OCI-LY1 (cell line): ENCODE data around the gene RTF2.

Experiments used
- H2AFZ ChIP-seq: fragments of 200-600 bp; sonication (generic), shearing (Covaris generic); 2 replicates; pipeline ENCODE4 v1.6.0; 2014; ENCODE audit warnings: antibody characterized with exemption, mild to moderate bottlenecking, low read length
- H3F3A ChIP-seq: fragments of 200-600 bp; sonication (generic), shearing (Covaris generic); 2 replicates; pipeline ENCODE4 v1.6.0; 2014; ENCODE audit warnings: mild to moderate bottlenecking, antibody characterized with exemption, low read length, moderate library complexity; ENCODE audit not compliant: insufficient read depth
- H3K27ac ChIP-seq: fragments of 200-600 bp; sonication (generic); 2 replicates; pipeline ENCODE4 v1.5.1; 2014; ENCODE audit warnings: low read length, mixed run types, mild to moderate bottlenecking, low read depth; ENCODE audit not compliant: poor library complexity, severe bottlenecking
- H3K27me3 ChIP-seq: fragments of 200-600 bp; sonication (generic); 2 replicates; pipeline ENCODE4 v1.6.0; 2014; ENCODE audit warnings: antibody characterized with exemption, mild to moderate bottlenecking, low read length, moderate library complexity; ENCODE audit not compliant: insufficient read depth
- H3K36me3 ChIP-seq: fragments of 200-600 bp; sonication (generic); 2 replicates; pipeline ENCODE4 v1.6.1; 2014; ENCODE audit warnings: mild to moderate bottlenecking, antibody characterized with exemption, low read length, moderate library complexity, mixed read lengths; ENCODE audit not compliant: insufficient read depth
- H3K4me1 ChIP-seq: fragments of 200-600 bp; sonication (generic); 2 replicates; pipeline ENCODE4 v1.5.1; 2014; ENCODE audit warnings: mild to moderate bottlenecking, low read length, moderate library complexity; ENCODE audit not compliant: insufficient read depth, severe bottlenecking
- H3K4me2 ChIP-seq: fragments of 200-600 bp; sonication (generic), shearing (Covaris generic); 2 replicates; pipeline ENCODE4 v1.6.1; 2014; ENCODE audit warnings: low read length
- H3K4me3 ChIP-seq: fragments of 200-600 bp; sonication (generic); 2 replicates; pipeline ENCODE4 v1.5.1; 2014; ENCODE audit warnings: low read length, low read depth, mild to moderate bottlenecking, mixed read lengths; ENCODE audit not compliant: poor library complexity, severe bottlenecking
- H3K79me2 ChIP-seq: fragments of 200-600 bp; shearing (Covaris generic); 2 replicates; pipeline ENCODE4 v1.6.1; 2016; ENCODE audit warnings: mixed run types, low read length, mixed read lengths; ENCODE audit not compliant: insufficient read depth
- H3K9ac ChIP-seq: fragments of 200-600 bp; sonication (generic), shearing (Covaris generic); 2 replicates; pipeline ENCODE4 v1.6.1; 2014; ENCODE audit warnings: mild to moderate bottlenecking, low read length, mixed read lengths
- H3K9me2 ChIP-seq: fragments of 200-600 bp; sonication (generic), shearing (Covaris generic); 2 replicates; pipeline ENCODE4 v1.6.1; 2014; ENCODE audit warnings: low read depth, mild to moderate bottlenecking, low read length, mixed read lengths
- H3K9me3 ChIP-seq: fragments of 200-600 bp; shearing (Covaris generic); 2 replicates; pipeline ENCODE4 v1.6.1; 2014; ENCODE audit warnings: low read length, mixed read lengths
- H4K20me1 ChIP-seq: fragments of 200-600 bp; sonication (generic), shearing (Covaris generic); 2 replicates; pipeline ENCODE4 v1.6.0; 2016; ENCODE audit warnings: mild to moderate bottlenecking, low read length; ENCODE audit not compliant: insufficient read depth
- EZH2 ChIP-seq: fragments of 200-600 bp; sonication (generic), shearing (Covaris generic); IDR thresholded peaks from 2 replicates; pipeline ENCODE4 v1.8.0; 2017; ENCODE audit warnings: borderline replicate concordance, mixed run types, mild to moderate bottlenecking, antibody characterized with exemption, low read length, moderate library complexity, mixed read lengths
- TF ChIP-seq, protein P1 (sequence below): fragments of 200-600 bp; sonication (generic), shearing (Covaris generic); IDR thresholded peaks from 2 replicates; pipeline ENCODE4 v1.5.1; 2017; ENCODE audit warnings: mild to moderate bottlenecking, antibody characterized with exemption, low read length, moderate library complexity, mixed read lengths

The RTF2 gene

DNA sequence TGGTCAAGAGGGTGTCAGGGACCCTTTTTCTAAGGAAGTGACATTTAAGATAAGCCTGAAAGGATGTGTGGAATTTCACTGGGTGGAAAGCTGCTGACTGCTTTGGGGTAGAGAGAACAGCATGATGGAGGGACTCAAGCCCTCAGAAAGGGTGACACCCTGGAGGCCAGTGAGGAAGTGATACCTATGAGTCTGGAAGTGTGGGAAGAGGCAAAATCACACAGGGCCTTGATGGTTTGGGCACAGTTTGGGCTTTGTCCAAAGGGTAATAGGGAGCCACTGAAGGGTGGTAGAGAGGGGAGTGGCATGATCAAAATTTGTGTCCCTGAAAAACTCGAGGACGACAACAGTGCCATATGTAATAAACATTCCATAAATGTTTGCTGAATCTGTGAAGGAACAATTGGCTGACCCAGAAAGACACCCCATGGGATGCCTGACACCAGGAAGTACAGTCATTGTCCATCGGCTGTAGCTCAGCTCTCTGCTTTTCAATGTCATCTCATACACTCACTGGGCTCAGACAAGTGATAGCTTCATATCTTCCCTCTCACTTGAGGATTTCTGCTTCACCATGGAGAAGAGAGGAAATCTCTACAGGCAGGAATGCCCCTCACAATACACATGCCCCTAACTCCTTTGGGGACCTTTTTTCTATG lies 35.1 kb upstream of the RTF2 start:
- Histone ChIP-seq H3K4me2 (no peak overlapping the region), H3F3A (no peaks in the 10 kb centered on the region), H4K20me1 (no peaks in the 10 kb centered on the region), H3K27ac (no peak overlapping the region), H2AFZ (no peak overlapping the region), H3K79me2 (no peaks in the 10 kb centered on the region), H3K27me3 (no peaks in the 10 kb centered on the region), H3K4me1 (peaks cover 11% of the 10 kb centered on the region), H3K9ac (no peak overlapping the region), H3K9me3 (no peaks in the 10 kb centered on the region), H3K4me3 (no peak overlapping the region), H3K36me3 (no peaks in the 10 kb centered on the region), H3K9me2 (no peaks in the 10 kb centered on the region)
- TF ChIP-seq, protein P1, sequence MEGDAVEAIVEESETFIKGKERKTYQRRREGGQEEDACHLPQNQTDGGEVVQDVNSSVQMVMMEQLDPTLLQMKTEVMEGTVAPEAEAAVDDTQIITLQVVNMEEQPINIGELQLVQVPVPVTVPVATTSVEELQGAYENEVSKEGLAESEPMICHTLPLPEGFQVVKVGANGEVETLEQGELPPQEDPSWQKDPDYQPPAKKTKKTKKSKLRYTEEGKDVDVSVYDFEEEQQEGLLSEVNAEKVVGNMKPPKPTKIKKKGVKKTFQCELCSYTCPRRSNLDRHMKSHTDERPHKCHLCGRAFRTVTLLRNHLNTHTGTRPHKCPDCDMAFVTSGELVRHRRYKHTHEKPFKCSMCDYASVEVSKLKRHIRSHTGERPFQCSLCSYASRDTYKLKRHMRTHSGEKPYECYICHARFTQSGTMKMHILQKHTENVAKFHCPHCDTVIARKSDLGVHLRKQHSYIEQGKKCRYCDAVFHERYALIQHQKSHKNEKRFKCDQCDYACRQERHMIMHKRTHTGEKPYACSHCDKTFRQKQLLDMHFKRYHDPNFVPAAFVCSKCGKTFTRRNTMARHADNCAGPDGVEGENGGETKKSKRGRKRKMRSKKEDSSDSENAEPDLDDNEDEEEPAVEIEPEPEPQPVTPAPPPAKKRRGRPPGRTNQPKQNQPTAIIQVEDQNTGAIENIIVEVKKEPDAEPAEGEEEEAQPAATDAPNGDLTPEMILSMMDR: no peak
- no peak for TF ChIP-seq EZH2

DNA sequence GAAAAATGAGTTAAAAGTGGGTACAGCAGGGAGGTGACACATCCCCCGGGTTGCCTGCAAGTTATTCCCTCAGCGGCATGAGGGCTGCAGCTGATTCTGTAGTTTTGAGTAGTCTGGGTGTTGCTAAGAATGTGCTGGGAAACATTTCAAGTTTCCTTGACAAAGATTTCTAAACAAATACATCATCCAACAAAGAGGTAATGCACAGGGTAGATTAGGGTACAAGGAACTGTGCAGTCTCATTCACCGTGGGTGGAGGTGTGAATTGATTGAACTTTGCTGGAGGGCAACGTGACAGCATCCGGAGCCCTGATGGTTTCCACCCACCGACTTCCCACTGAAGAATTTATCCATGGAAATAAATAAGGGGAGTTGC lies 34.6 kb upstream of the RTF2 start:
- Histone ChIP-seq H3K4me1 (peaks cover 11% of the 10 kb centered on the region), H2AFZ (no peak overlapping the region), H3K4me3 (no peak overlapping the region), H3K9me2 (no peaks in the 10 kb centered on the region), H3K27me3 (no peaks in the 10 kb centered on the region), H3K36me3 (no peaks in the 10 kb centered on the region), H3K4me2 (no peak overlapping the region), H3K79me2 (no peaks in the 10 kb centered on the region), H3F3A (no peaks in the 10 kb centered on the region), H3K9me3 (no peaks in the 10 kb centered on the region), H4K20me1 (no peaks in the 10 kb centered on the region), H3K27ac (no peak overlapping the region), H3K9ac (no peak overlapping the region)
- TF ChIP-seq, protein P1: no peak
- no peak for TF ChIP-seq EZH2

DNA sequence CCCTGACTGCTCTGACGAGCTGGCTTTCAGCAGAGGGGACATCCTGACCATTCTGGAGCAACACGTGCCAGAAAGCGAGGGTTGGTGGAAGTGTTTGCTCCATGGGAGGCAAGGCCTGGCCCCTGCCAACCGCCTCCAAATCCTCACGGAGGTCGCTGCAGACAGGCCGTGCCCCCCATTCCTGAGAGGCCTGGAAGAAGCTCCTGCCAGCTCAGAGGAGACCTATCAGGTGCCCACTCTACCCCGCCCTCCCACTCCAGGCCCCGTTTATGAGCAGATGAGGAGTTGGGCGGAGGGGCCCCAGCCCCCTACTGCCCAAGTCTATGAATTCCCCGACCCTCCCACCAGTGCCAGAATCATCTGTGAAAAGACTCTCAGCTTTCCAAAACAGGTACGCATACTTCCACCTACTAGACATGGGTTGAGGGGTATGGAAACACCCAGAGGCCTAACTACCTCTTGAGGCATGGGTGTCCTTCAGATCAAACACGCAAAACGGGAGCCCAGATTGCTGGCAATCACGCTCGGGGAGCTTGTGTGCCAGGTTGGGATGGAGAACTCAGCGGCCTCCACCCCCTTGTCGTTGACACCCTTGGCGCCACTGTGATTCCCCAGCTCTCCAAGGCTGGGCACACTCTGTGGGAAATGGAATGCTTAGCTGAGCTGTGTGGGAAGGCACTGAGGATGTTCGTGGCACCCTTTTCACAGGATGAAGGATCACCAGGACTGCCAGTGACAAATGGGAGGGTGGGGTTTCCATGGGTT lies 31.0 kb upstream of the RTF2 start:
- H3K36me3 ChIP-seq: no peaks in the 10 kb centered on the region
- H2AFZ ChIP-seq: no peak overlapping the region
- no peaks in the 10 kb centered on the region for H3K79me2 ChIP-seq
- H3K4me3 ChIP-seq: no peak overlapping the region
- no peaks in the 10 kb centered on the region for H3K4me1 ChIP-seq
- H3F3A ChIP-seq: no peaks in the 10 kb centered on the region
- H4K20me1 ChIP-seq: no peaks in the 10 kb centered on the region
- no peak overlapping the region for H3K27ac ChIP-seq
- TF ChIP-seq, protein P1: no peak
- no peak for TF ChIP-seq EZH2
- H3K9me3 ChIP-seq: no peaks in the 10 kb centered on the region
- H3K4me2 ChIP-seq: no peak overlapping the region
- H3K9me2 ChIP-seq: no peaks in the 10 kb centered on the region
- H3K9ac ChIP-seq: no peak overlapping the region
- no peaks in the 10 kb centered on the region for H3K27me3 ChIP-seq
